GM23338 (cell line): ENCODE measurements around the gene NHLRC4. TPM values are rescaled to one million over a fixed set of nuclear protein-coding genes. Genes with fewer than 3 reads are reported as not detected.

Experiments
- ATAC-seq: fragments of 200-7000 bp; cut with Tn5 transposase; 3 replicates; pipeline ENCODE4 v1.9.1; 2020
- DNase-seq: peaks from one replicate; pipeline ENCODE4 v3.0.0-alpha.2; 2015; ENCODE audit warnings: low spot score
- H2AFZ ChIP-seq: fragments of 200-600 bp; sonication (generic); 2 replicates; pipeline ENCODE4 v1.8.0; 2016; ENCODE audit warnings: antibody characterized with exemption, mild to moderate bottlenecking, moderate library complexity
- H3F3A ChIP-seq: fragments of 200-600 bp; sonication (generic); replicated peaks from 2 replicates; pipeline ENCODE4 v1.8.0; 2017; ENCODE audit warnings: antibody characterized with exemption, mixed run types, low read depth
- H3K27ac ChIP-seq: fragments of 200-600 bp; sonication (generic); 2 replicates; pipeline ENCODE4 v1.6.1; 2016; ENCODE audit warnings: low read depth
- H3K27me3 ChIP-seq: fragments of 200-600 bp; sonication (generic); 2 replicates; pipeline ENCODE4 v1.8.0; 2016; ENCODE audit warnings: mild to moderate bottlenecking, mixed run types, moderate library complexity; ENCODE audit not compliant: insufficient read depth
- H3K36me3 ChIP-seq: fragments of 200-600 bp; sonication (generic); 2 replicates; pipeline ENCODE4 v1.8.0; 2016; ENCODE audit warnings: mild to moderate bottlenecking; ENCODE audit not compliant: insufficient read depth
- H3K4me1 ChIP-seq: fragments of 200-600 bp; sonication (generic); 2 replicates; pipeline ENCODE4 v1.8.0; 2016; ENCODE audit warnings: mild to moderate bottlenecking, moderate library complexity; ENCODE audit not compliant: insufficient read depth
- H3K4me2 ChIP-seq: fragments of 200-600 bp; sonication (generic); 2 replicates; pipeline ENCODE4 v1.7.1; 2017; ENCODE audit warnings: mixed run types
- H3K4me3 ChIP-seq: fragments of 200-600 bp; sonication (generic); 2 replicates; pipeline ENCODE4 v1.6.1; 2016; ENCODE audit warnings: mixed run types
- H3K79me2 ChIP-seq: fragments of 200-600 bp; sonication (generic); replicated peaks from 2 replicates; pipeline ENCODE4 v1.8.0; 2017; ENCODE audit warnings: mild to moderate bottlenecking; ENCODE audit not compliant: insufficient read depth
- H3K9me2 ChIP-seq: fragments of 200-600 bp; sonication (generic); 2 replicates; pipeline ENCODE4 v1.8.0; 2017; ENCODE audit not compliant: insufficient read depth
- H4K20me1 ChIP-seq: fragments of 200-600 bp; sonication (generic); replicated peaks from 2 replicates; pipeline ENCODE4 v1.8.0; 2017; ENCODE audit warnings: mild to moderate bottlenecking; ENCODE audit not compliant: insufficient read depth
- H3K27ac Mint-ChIP-seq: 2 replicates; pipeline ENCODE4 v1.8.0; 2020; ENCODE audit warnings: inconsistent platforms, mild to moderate bottlenecking, moderate library complexity, mixed read lengths
- H3K27me3 Mint-ChIP-seq: 3 replicates; pipeline ENCODE4 v1.8.0; 2022; ENCODE audit warnings: low read depth, mild to moderate bottlenecking, moderate library complexity, mixed read lengths, inconsistent platforms; ENCODE audit not compliant: insufficient read depth, poor library complexity
- H3K36me3 Mint-ChIP-seq: 3 replicates; pipeline ENCODE4 v1.8.0; 2021; ENCODE audit warnings: low read depth, mild to moderate bottlenecking, inconsistent platforms, moderate library complexity, mixed read lengths
- H3K4me1 Mint-ChIP-seq: 3 replicates; pipeline ENCODE4 v1.8.0; 2020; ENCODE audit warnings: mild to moderate bottlenecking, inconsistent platforms, mixed read lengths
- H3K4me3 Mint-ChIP-seq: 3 replicates; pipeline ENCODE4 v1.8.0; 2021; ENCODE audit warnings: moderate library complexity, mild to moderate bottlenecking, inconsistent platforms, mixed read lengths
- H3K9me3 Mint-ChIP-seq: 3 replicates; pipeline ENCODE4 v1.8.0; 2020; ENCODE audit warnings: moderate library complexity, mild to moderate bottlenecking, inconsistent platforms, mixed read lengths
- CREB1 ChIP-seq: fragments of 250-450 bp; sonication (Bioruptor Pico); IDR thresholded peaks from 2 replicates; pipeline ENCODE4 v1.5.0; 2020; ENCODE audit warnings: low read depth, mild to moderate bottlenecking, moderate library complexity
- EZH2phosphoT487 ChIP-seq: fragments of 200-600 bp; sonication (generic); IDR thresholded peaks from one replicate; pipeline ENCODE4 v1.8.1; 2018; ENCODE audit warnings: antibody characterized with exemption; ENCODE audit not compliant: unreplicated experiment
- JUNB ChIP-seq: IDR thresholded peaks from one replicate; pipeline ENCODE4 v1.6.1; 2016; ENCODE audit warnings: antibody characterized with exemption; ENCODE audit not compliant: unreplicated experiment
- NANOG ChIP-seq: IDR thresholded peaks from 2 replicates; pipeline ENCODE4 v1.6.1; 2016; ENCODE audit warnings: antibody characterized with exemption, borderline replicate concordance
- POLR2AphosphoS5 ChIP-seq: IDR thresholded peaks from 2 replicates; pipeline ENCODE4 v1.6.1; 2016; ENCODE audit warnings: antibody characterized with exemption, low read depth
- ZNF114 ChIP-seq: fragments of 250-450 bp; sonication (Bioruptor Pico); IDR thresholded peaks from 2 replicates; pipeline ENCODE4 v1.5.0; 2020; ENCODE audit warnings: mild to moderate bottlenecking, moderate library complexity
- ZNF331 ChIP-seq: fragments of 250-450 bp; sonication (Bioruptor Pico); IDR thresholded peaks from 2 replicates; pipeline ENCODE4 v1.5.0; 2020; ENCODE audit warnings: low read depth, mild to moderate bottlenecking, moderate library complexity
- ZNF462 ChIP-seq: fragments of 250-450 bp; sonication (Bioruptor Pico); IDR thresholded peaks from 2 replicates; pipeline ENCODE4 v1.5.0; 2020; ENCODE audit warnings: mild to moderate bottlenecking, moderate library complexity
- polyA plus RNA-seq: library from polyadenylated mRNA; unstranded; fragments of >200 nt; fragmentation: Nextera tagmentation; extraction: Ambion mirVana; gene quantifications from 2 replicates; pipeline ENCODE4 v1.2.1, GENCODE V29; 2016
- total RNA-seq: library from RNA; depleted of rRNA; stranded (reverse); fragments of >200 nt; shearing (Covaris generic); gene quantifications from 2 replicates; pipeline ENCODE4 v1.2.3, GENCODE V29; 2014

NHLRC4 gene
- total and polyA plus RNA-seq, 2 experiments from 2014 or later, result 0.47 to 0.80 TPM

- no peaks in the 10 kb centered on the region for H3K9me3 Mint-ChIP-seq
- Histone ChIP-seq H3K4me3 (no peak overlapping the region), H4K20me1 (no peaks in the 10 kb centered on the region), H3F3A (peaks cover 8% of the 10 kb centered on the region; the same call in 1 of the 2 replicates), H3K4me2 (no peak overlapping the region), H3K9me2 (no peaks in the 10 kb centered on the region), H3K27ac (no peak overlapping the region), H3K79me2 (peaks cover 2% of the 10 kb centered on the region), H3K36me3 (no peaks in the 10 kb centered on the region), H2AFZ (no peak overlapping the region), H3K27me3 (no peaks in the 10 kb centered on the region), H3K4me1 (no peaks in the 10 kb centered on the region; the same call in 1 of the 2 replicates)
- ATAC-seq (no peak), DNase-seq (no peak)
- no peak overlapping the region for H3K27ac Mint-ChIP-seq
- H3K4me3 Mint-ChIP-seq, result no peak overlapping the region
- TF ChIP-seq EZH2phosphoT487 (no peak), ZNF331 (no peak), JUNB (no peak), POLR2AphosphoS5 (no peak), ZNF114 (CRISPR knock-in tag) (no peak), ZNF462 (no peak), NANOG (no peak), CREB1 (no peak)
- peaks cover 7% of the 10 kb centered on the region for H3K4me1 Mint-ChIP-seq
- H3K36me3 Mint-ChIP-seq, result no peaks in the 10 kb centered on the region; the same call in 2 of the 3 replicates
- peaks cover 7% of the 10 kb centered on the region for H3K27me3 Mint-ChIP-seq
Observed at GRCh38 chr16:575354-576196, 8.8 kb downstream of the NHLRC4 start.
